Mesendoderm (in vitro differentiated cells): Measurements from ENCODE around the gene RRAD.

Experiments
- DNase-seq: peaks from one replicate; pipeline ENCODE4 v3.0.0; 2013
- H2AK5ac ChIP-seq: 2 replicates; pipeline ENCODE4 v1.6.1; 2013; ENCODE audit warnings: low read length, inconsistent platforms
- H2BK120ac ChIP-seq: 2 replicates; pipeline ENCODE4 v1.6.1; 2013; ENCODE audit warnings: low read depth, mild to moderate bottlenecking, low read length, moderate library complexity, mixed read lengths
- H2BK15ac ChIP-seq: replicated peaks from 2 replicates; pipeline ENCODE4 v1.6.1; 2013; ENCODE audit warnings: low read depth, mild to moderate bottlenecking, moderate library complexity
- H2BK5ac ChIP-seq: 2 replicates; pipeline ENCODE4 v1.6.1; 2013; ENCODE audit warnings: low read length, inconsistent platforms
- H3K18ac ChIP-seq: 2 replicates; pipeline ENCODE4 v1.6.1; 2013; ENCODE audit warnings: mild to moderate bottlenecking, low read length, mixed read lengths
- H3K23ac ChIP-seq: one replicate; pipeline ENCODE4 v1.6.1; 2013; ENCODE audit warnings: low read length
- H3K27ac ChIP-seq: 2 replicates; pipeline ENCODE4 v1.5.1; 2013; ENCODE audit warnings: low read depth, mild to moderate bottlenecking, inconsistent platforms, low read length, moderate library complexity
- H3K27me3 ChIP-seq: 2 replicates; pipeline ENCODE4 v1.6.1; 2013; ENCODE audit warnings: low read length, control low read depth, mild to moderate bottlenecking, inconsistent platforms; ENCODE audit not compliant: insufficient read depth, poor library complexity
- H3K36me3 ChIP-seq: 2 replicates; pipeline ENCODE4 v1.6.1; 2013; ENCODE audit warnings: low read length, inconsistent platforms; ENCODE audit not compliant: control insufficient read depth, insufficient read depth
- H3K4ac ChIP-seq: one replicate; pipeline ENCODE4 v1.6.1; 2013; ENCODE audit warnings: low read depth, mild to moderate bottlenecking, low read length, moderate library complexity
- H3K4me1 ChIP-seq: 2 replicates; pipeline ENCODE4 v1.6.1; 2013; ENCODE audit warnings: low read depth, low read length, inconsistent platforms; ENCODE audit not compliant: control insufficient read depth
- H3K4me2 ChIP-seq: 2 replicates; pipeline ENCODE4 v1.6.1; 2013; ENCODE audit warnings: low read length
- H3K4me3 ChIP-seq: 2 replicates; pipeline ENCODE4 v1.5.1; 2013; ENCODE audit warnings: mild to moderate bottlenecking, low read length
- H3K56ac ChIP-seq: one replicate; pipeline ENCODE4 v1.6.1; 2013; ENCODE audit warnings: low read length
- H3K79me1 ChIP-seq: 2 replicates; pipeline ENCODE4 v1.6.1; 2013; ENCODE audit warnings: low read length, inconsistent platforms
- H3K79me2 ChIP-seq: 2 replicates; pipeline ENCODE4 v1.6.1; 2013; ENCODE audit warnings: mild to moderate bottlenecking, low read length; ENCODE audit not compliant: control insufficient read depth, insufficient read depth
- H3K9ac ChIP-seq: 2 replicates; pipeline ENCODE4 v1.6.1; 2013; ENCODE audit warnings: low read length, inconsistent platforms
- H4K5ac ChIP-seq: one replicate; pipeline ENCODE4 v1.6.1; 2013; ENCODE audit warnings: low read length
- H4K8ac ChIP-seq: one replicate; pipeline ENCODE4 v1.6.1; 2013; ENCODE audit warnings: low read depth, mild to moderate bottlenecking, control low read depth, low read length, moderate library complexity
- WGBS: extraction: QIAGEN DNeasy Blood & Tissue Kit; methylation state at CpG from one replicate; pipeline ENCODE4 v1.1.7; 2013; ENCODE audit warnings: low lambda C conversion rate, missing lambda C conversion rate; ENCODE audit not compliant: insufficient coverage; ENCODE audit errors: extremely low coverage; 5-methylcytosine and 5-hydroxymethylcytosine counted together

RRAD gene

DNA sequence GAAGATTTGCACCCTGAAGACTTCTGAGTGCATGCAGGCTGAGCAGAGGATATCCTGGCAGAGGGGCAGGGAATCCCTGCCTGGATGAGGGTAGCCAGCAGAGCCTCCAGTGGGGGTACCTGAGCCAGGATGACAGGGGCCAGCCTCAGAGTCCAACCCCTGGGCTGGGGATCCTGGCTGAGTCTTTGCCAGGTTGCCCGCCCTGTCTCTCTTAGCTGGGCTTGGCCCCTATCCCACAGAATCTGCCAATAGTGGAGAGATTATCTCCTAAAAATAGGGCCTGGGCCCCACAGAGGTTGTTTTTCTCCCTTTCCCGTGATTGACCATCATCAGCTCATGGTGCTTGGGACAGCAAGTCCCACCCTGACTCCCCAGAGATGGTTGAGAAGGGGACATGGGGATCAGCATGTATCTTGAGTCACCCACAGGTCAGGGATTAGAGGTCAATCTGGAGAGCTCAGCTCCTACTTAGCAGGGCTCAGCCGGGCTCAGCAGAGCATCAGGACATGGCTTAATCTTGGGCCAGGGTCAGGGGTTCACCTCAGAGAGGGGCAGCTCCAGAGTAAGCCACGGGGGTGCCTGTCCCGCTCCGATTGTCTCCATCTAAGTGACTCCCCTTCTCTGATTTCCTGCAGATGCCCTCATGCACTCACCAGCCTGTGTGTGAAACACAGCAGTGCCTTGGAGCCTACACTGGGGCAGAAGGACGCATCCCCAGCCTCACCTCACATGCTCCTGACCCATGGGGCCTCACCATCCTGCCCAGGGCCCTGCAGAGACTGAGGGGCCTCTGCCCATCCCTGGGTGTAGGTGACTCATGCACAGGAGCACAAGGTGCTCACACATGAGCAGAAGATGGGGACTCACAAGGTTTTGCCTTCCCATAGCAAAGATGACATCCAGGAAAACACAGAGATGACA, 18.2 kb downstream of the RRAD start:
- DNase-seq: no peak
- Histone ChIP-seq H3K4me1 (no peaks in the 10 kb centered on the region), H3K36me3 (no peaks in the 10 kb centered on the region), H2BK120ac (no peak overlapping the region), H3K4ac (no peak overlapping the region), H3K9ac (no peak overlapping the region), H3K23ac (no peak overlapping the region), H3K4me3 (no peak overlapping the region), H3K18ac (no peak overlapping the region), H2BK15ac (no peak overlapping the region), H2BK5ac (no peak overlapping the region), H4K8ac (no peak overlapping the region), H4K5ac (no peak overlapping the region), H3K79me2 (no peaks in the 10 kb centered on the region), H3K79me1 (no peaks in the 10 kb centered on the region), H3K27ac (no peak overlapping the region), H3K56ac (no peak overlapping the region), H3K4me2 (no peak overlapping the region), H2AK5ac (no peak overlapping the region), H3K27me3 (no peaks in the 10 kb centered on the region)
- no CpG with 5 or more reads among the region's 7 CpGs for WGBS

DNA sequence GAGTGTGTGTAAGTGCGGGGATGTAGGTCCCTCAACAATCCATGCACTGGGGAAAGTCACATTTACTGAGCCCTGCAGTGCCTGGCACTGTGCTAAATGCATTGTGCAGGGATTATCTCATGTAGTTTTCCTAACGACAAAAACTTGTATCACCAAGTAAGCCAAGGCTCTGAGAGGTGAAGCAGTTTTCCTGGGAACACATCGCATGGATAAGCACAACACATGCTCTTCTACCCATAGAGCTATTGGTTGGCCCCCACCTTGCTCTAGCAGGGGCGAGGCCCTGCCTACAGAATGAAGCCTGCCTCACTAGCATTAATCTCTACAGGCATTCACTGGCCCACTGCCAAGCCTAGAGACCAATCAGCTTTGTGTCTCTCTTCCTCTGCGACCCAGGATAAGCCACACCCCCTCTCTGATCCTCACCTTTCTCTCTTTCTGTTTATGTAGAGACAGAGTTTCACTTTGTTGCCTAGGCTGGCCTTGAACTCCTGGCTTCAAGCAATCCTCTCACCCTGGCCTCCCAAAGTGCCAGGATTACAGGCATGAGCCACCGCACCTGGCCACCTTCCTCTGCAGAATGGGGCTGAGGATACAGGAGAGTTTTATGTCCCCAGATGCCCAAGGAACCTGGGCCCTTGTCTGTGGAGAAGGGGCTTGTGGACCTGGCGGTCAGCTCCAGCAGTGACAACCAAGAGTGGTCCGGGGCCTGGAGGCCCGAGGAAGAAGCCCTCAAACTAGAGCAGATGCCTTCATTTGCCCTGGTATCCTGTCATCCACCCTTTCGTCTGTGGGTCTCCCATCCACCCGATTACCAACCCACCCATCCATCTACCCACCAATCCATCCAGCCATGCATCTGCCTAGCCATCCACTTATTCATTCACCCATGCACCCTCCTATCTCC, 19.4 kb downstream of the RRAD start:
- H3K56ac ChIP-seq: no peak overlapping the region
- WGBS: no CpG with 5 or more reads among the region's 11 CpGs
- H3K79me1 ChIP-seq: no peaks in the 10 kb centered on the region
- no peak overlapping the region for H2BK15ac ChIP-seq
- H4K5ac ChIP-seq: no peak overlapping the region
- H4K8ac ChIP-seq: no peak overlapping the region
- no peaks in the 10 kb centered on the region for H3K36me3 ChIP-seq
- no peak overlapping the region for H3K4me2 ChIP-seq
- H3K4me1 ChIP-seq: no peaks in the 10 kb centered on the region
- no peak overlapping the region for H3K4ac ChIP-seq
- H3K27ac ChIP-seq: no peak overlapping the region
- H3K9ac ChIP-seq: no peak overlapping the region
- H2BK5ac ChIP-seq: no peak overlapping the region
- peak; percentile 55 for DNase-seq
- H2AK5ac ChIP-seq: no peak overlapping the region
- H3K79me2 ChIP-seq: no peaks in the 10 kb centered on the region
- no peak overlapping the region for H3K4me3 ChIP-seq
- H3K18ac ChIP-seq: no peak overlapping the region
- H3K27me3 ChIP-seq: no peaks in the 10 kb centered on the region
- H2BK120ac ChIP-seq: no peak overlapping the region
- H3K23ac ChIP-seq: no peak overlapping the region

DNA sequence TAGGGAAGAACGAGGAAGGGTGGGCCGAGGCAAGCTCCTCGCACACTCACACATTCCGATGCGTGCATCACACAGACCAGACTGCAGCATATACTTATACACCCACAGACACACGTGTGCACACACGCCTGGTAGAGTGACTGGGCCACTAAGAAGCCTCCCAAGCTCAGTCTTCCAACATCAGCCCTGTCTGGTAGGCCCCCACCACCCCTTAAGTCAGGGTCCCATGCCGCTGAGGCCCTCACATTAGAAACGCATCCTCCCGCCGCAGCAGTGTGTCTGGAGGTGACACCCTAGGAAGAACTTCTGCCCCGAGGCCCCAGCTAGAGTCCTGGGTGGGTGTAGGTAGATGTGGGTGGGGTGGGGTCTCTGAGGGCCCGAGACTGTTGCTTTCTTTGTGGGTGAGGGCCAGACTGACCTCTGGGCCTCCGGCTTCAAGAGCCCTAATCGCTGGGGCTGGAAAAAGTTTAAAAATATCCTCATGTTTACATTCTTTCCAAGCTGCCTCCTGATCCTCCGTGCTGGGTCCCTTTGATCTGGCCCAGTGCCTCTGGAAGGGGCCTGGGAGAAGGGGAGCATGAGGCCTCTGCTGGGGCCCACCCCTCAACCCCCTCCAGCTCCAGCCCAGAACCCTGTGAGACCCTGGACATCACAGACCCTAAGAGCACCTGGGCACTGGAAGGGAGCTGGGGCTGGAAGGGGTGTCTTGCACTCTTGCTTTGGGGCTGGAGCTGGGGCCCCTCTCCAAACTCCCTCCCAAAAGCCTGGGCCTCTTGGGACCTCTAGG, 20.3 kb downstream of the RRAD start:
- no peaks in the 10 kb centered on the region for H3K27me3 ChIP-seq
- no peak overlapping the region for H3K4ac ChIP-seq
- no peak overlapping the region for H4K5ac ChIP-seq
- H3K79me1 ChIP-seq: no peaks in the 10 kb centered on the region
- H3K27ac ChIP-seq: no peak overlapping the region
- no peak for DNase-seq
- no peak overlapping the region for H3K4me2 ChIP-seq
- no peak overlapping the region for H3K56ac ChIP-seq
- H3K4me3 ChIP-seq: no peak overlapping the region
- no peak overlapping the region for H3K9ac ChIP-seq
- H3K23ac ChIP-seq: no peak overlapping the region
- H2AK5ac ChIP-seq: no peak overlapping the region
- H3K79me2 ChIP-seq: no peaks in the 10 kb centered on the region
- H3K4me1 ChIP-seq: no peaks in the 10 kb centered on the region
- H2BK15ac ChIP-seq: no peak overlapping the region
- H2BK120ac ChIP-seq: no peak overlapping the region
- no peak overlapping the region for H3K18ac ChIP-seq
- no peak overlapping the region for H2BK5ac ChIP-seq
- WGBS: no CpG with 5 or more reads among the region's 16 CpGs
- no peak overlapping the region for H4K8ac ChIP-seq
- no peaks in the 10 kb centered on the region for H3K36me3 ChIP-seq

DNA sequence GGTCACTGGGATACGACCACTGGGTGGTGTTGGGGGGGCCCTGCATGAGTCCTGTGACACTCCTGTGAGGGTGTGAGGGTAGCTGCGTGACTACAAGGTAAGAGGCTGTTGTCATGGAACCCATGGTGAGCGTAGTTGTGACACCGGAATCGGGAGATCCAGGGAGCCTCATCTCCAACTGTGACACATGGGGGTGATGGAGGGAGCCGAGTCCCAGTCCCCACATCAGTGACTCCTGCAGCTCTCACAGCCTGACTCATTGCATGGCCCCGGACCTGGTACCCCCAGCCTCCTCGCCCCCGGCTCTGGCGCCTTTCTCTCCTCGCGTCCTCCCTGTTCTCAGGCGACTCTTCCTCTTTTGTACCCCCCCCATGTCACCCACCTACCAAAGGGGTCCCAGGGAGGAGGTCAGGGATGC, 20.9 kb downstream of the RRAD start:
- H3K27ac ChIP-seq: no peak overlapping the region
- no peak overlapping the region for H3K9ac ChIP-seq
- H3K4me1 ChIP-seq: no peaks in the 10 kb centered on the region
- H3K79me1 ChIP-seq: no peaks in the 10 kb centered on the region
- H3K27me3 ChIP-seq: no peaks in the 10 kb centered on the region
- WGBS: no CpG with 5 or more reads among the region's 13 CpGs
- no peak overlapping the region for H3K4ac ChIP-seq
- no peak overlapping the region for H3K18ac ChIP-seq
- H3K36me3 ChIP-seq: no peaks in the 10 kb centered on the region
- H3K56ac ChIP-seq: no peak overlapping the region
- H2BK15ac ChIP-seq: no peak overlapping the region
- H3K23ac ChIP-seq: no peak overlapping the region
- H4K5ac ChIP-seq: no peak overlapping the region
- no peak overlapping the region for H3K4me3 ChIP-seq
- DNase-seq: no peak
- H2BK5ac ChIP-seq: no peak overlapping the region
- no peak overlapping the region for H3K4me2 ChIP-seq
- no peak overlapping the region for H2AK5ac ChIP-seq
- H3K79me2 ChIP-seq: no peaks in the 10 kb centered on the region
- H4K8ac ChIP-seq: no peak overlapping the region
- H2BK120ac ChIP-seq: no peak overlapping the region

DNA sequence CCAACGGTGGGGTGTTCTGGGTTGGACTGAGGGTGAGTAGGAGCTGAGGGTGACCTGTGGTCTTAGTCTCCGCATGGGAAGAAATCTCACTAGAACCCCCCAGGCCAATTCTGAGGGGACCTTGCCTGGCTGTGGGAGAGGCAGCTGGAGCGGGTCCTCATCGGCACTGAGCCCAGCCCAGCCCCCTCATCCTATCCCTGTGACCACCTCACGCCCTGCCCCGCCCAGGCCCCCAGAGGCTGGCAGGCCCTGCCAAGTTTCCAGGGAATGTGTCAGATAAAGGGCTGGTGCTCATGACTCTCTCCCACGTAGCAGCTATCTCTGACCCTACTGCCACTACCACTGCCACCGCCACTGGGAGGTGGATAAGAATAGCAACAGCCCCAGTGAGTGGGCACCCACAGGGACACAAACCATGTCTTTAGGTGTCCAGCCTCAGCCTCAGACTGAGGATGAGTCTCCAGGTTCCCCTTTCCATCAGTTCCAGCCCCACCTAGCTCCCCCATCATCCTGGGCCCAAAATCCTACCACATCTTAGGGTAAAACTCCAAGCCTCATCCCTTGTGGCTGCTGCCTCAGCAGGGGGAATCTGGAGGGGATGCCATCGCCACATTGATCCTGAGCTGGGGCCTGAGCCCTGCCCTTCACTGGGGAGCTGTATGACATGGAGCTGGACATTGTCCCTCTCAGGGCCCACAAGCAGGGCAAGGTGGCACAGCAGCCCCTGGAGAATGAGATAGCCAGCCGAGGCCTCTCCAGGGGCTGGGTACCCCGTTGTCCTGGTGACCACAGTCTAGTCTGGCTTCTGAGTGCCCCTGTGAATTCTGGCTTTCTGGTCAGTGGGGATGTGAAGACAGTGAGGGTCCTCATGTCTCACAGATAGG, 21.5 kb downstream of the RRAD start:
- Histone ChIP-seq H4K8ac (no peak overlapping the region), H3K9ac (no peak overlapping the region), H3K27me3 (no peaks in the 10 kb centered on the region), H3K23ac (no peak overlapping the region), H3K79me2 (no peaks in the 10 kb centered on the region), H2BK5ac (no peak overlapping the region), H3K36me3 (no peaks in the 10 kb centered on the region), H2BK15ac (no peak overlapping the region), H3K4me1 (no peaks in the 10 kb centered on the region), H3K4ac (no peak overlapping the region), H2AK5ac (no peak overlapping the region), H4K5ac (no peak overlapping the region), H2BK120ac (no peak overlapping the region), H3K18ac (no peak overlapping the region), H3K56ac (no peak overlapping the region), H3K4me3 (no peak overlapping the region), H3K79me1 (no peaks in the 10 kb centered on the region), H3K27ac (no peak overlapping the region), H3K4me2 (no peak overlapping the region)
- no CpG with 5 or more reads among the region's 11 CpGs for WGBS
- DNase-seq: no peak
